H1 (cell line): ENCODE measurements around the gene GALNT12. TPM values are rescaled to one million over a fixed set of nuclear protein-coding genes. Genes with fewer than 3 reads are reported as not detected.

Experiments used
- ASH2L ChIP-seq: fragments of 200-600, 300-600 bp; sonication (generic); IDR thresholded peaks from one replicate; pipeline ENCODE4 v1.7.1; 2017; ENCODE audit warnings: low read length
- CBX8 ChIP-seq: fragments of 300-800, 300-1000 bp; sonication (generic); IDR thresholded peaks from 2 replicates; pipeline ENCODE4 v1.7.1; 2016; ENCODE audit warnings: low read depth, low read length, borderline replicate concordance
- CHD7 ChIP-seq: fragments of 300-600 bp; sonication (generic); IDR thresholded peaks from 2 replicates; pipeline ENCODE4 v1.7.1; 2012; ENCODE audit warnings: low read length, moderate library complexity, mild to moderate bottlenecking, inconsistent platforms; ENCODE audit not compliant: insufficient replicate concordance
- KDM1A ChIP-seq: fragments of 200-600, 300-600 bp; sonication (generic); IDR thresholded peaks from 2 replicates; pipeline ENCODE4 v1.7.1; 2016; ENCODE audit warnings: mild to moderate bottlenecking, low read length, borderline replicate concordance
- MAX ChIP-seq: IDR thresholded peaks from 2 replicates; pipeline ENCODE4 v1.6.1; 2012; ENCODE audit warnings: inconsistent platforms
- PHF8 ChIP-seq: fragments of 200-600 bp; sonication (generic); conservative IDR thresholded peaks from 2 replicates; pipeline ENCODE4 v1.7.1; 2012; ENCODE audit warnings: low read depth, mild to moderate bottlenecking, inconsistent platforms, low read length, moderate library complexity
- POLR2A ChIP-seq, 2 experiments: IDR thresholded peaks; 1 replicate in 1 of 2; 2 replicates in 1 of 2; pipeline ENCODE4 v1.6.1; 2011; ENCODE audit warnings: low read depth in 2 of 2, low read length in 2 of 2, mild to moderate bottlenecking in 2 of 2; ENCODE audit errors: control extremely low read depth in 1 of 2
- RFX5 ChIP-seq: IDR thresholded peaks from 2 replicates; pipeline ENCODE4 v1.6.1; 2011; ENCODE audit warnings: low read depth, low read length, improper control_type of control experiment, borderline replicate concordance
- RXRA ChIP-seq: IDR thresholded peaks from 2 replicates; pipeline ENCODE4 v1.6.1; 2011; ENCODE audit warnings: low read depth, mild to moderate bottlenecking, low read length, moderate library complexity; ENCODE audit not compliant: insufficient read depth
- SP2 ChIP-seq: IDR thresholded peaks from 2 replicates; pipeline ENCODE4 v1.6.1; 2012; ENCODE audit warnings: mild to moderate bottlenecking, low read length, inconsistent platforms
- polyA plus RNA-seq, 7 experiments: library from polyadenylated mRNA; depleted of rRNA in 3 of 7; stranded (reverse) in 5 of 7; unstranded in 2 of 7; fragments of >200 nt in 5 of 7; fragments of 200-250 nt in 2 of 7; gene quantifications; 1 replicate in 5 of 7; 2 replicates in 1 of 7; 4 replicates in 1 of 7; pipeline versions ENCODE4 v1.2.1 to v1.2.3, GENCODE V29; 2011 to 2013; ENCODE audit warnings: missing spikeins in 2 of 7, mixed read lengths in 2 of 7
- total RNA-seq: library from RNA; stranded (reverse); fragmentation: NEBNext Ultra II Directional; extraction: Animal tissue kit (Norgen Biotek cat#: 25700); gene quantifications from 2 replicates; pipeline ENCODE4 v1.2.1, GENCODE V29; 2021

Gene GALNT12
- total and polyA plus RNA-seq, 2 of the 8 experiments (the other 6 are each of a cell fraction or from before 2014, with no cell fraction given) = 16.2 to 19.6 TPM

- TF ChIP-seq CHD7 (no peak), SP2 (no peak), CBX8 (no peak), KDM1A (no peak), ASH2L (no peak), POLR2A (IDR thresholded peaks at IDR 0.05; ENCODE audit: control extremely low read depth in 1 of 2, low read depth in 2 of 2, low read length in 2 of 2) (no peak), PHF8 (no peak), RFX5 (no peak), MAX (no peak), RXRA (no peak)
These were observed 46.8 kb downstream of the GALNT12 start (continued) for GRCh38 chr9:98854266-98854665.
